M059J (cell line): ENCODE measurements around the gene MYOZ2. TPM values are rescaled to one million over a fixed set of nuclear protein-coding genes. Genes with fewer than 3 reads are reported as not detected.
"Not testable (repeated sequence)": the region's sequence is repeated elsewhere in the genome, so short reads cannot be mapped to it uniquely, and the experiment has no call there.

ENCODE experiments used
- DNase-seq: peaks from one replicate; pipeline ENCODE4 v3.0.0-alpha.2; 2012; ENCODE audit warnings: low read depth
- total RNA-seq: library from RNA; depleted of rRNA; stranded (reverse); fragments of >200 nt; shearing (Covaris generic); gene quantifications from 2 replicates; pipeline ENCODE4 v1.2.3, GENCODE V29; 2014

MYOZ2 gene
- total RNA-seq, 1 experiment from 2014 or later, result not detected

- no peak for DNase-seq
Observed at GRCh38 chr4:119128148-119128547, 7.5 kb upstream of the MYOZ2 start.

DNA sequence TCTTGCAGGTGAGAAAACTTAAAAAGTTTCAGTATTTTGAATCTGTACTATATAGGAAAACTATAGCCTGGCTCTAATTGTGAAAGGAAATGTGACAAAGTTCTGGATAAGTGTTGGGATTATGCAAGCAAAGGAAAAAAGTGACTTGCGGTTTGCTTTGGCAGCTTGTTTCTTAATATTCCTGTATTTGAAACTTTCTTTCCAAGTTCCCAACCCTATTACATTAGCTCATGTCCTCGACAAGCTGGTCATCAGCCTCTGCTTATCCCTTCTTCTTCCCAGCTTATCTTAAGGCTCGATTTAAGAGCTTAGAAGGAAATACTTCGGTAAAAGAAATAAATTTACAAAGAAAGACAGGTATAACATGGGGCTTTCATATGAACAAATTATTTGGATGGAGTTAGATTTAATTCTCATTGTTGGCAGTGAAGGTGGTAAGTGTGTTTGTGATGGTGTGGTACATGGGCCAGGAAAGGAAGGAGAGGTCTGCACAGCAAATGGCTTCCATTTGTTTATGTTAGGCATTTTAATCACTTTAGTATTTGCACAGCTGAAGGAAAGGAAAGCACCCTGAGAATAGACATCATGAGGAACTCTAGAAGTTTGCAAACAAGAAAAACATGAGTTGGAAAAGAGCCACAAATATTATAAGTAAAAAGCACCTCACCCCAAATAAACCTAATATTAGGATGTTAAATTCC, 5.1 kb upstream of the MYOZ2 start:
- DNase-seq, result no peak

DNA sequence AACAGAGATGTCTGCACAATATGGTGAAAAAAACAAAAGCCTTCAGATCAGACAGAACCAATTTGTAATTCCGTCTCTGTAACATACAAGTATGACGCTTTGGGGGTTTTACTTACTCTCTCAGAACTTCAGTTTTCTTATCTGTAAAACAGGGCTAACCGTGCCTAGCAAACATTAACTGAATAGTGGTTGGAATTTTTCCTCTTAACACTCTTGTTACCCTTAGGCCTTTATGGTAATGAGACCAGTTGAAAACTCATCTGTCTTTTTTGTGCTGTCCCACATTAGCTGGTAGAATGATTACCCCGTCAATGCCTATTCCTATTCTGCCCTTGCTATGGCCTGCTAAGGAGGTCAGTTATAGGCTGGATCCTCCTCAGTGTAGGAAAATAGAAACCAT, 4.5 kb upstream of the MYOZ2 start:
- no peak for DNase-seq

DNA sequence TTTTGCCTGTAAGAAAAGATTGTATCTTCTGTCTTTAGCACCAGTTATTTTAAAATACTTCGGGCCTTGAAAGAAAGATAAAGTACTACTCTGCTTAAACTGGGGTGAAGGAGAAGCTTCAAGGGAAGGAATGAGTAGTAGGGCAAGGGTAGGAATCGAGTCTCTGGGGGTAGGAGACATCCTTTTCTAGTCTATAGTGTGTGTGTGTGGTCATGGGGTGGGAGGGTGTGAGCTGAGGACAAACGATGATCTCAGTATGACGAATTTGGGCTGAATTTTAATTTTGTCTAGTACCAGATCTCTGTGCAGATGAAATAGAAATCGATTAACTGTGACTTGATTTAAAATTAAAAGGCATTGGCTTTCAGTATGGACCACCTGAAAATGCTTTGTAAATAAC, 3.3 kb upstream of the MYOZ2 start:
- no peak for DNase-seq

GRCh38 chr4:119136546-119136945, 914 bp downstream of the MYOZ2 start:
- no peak for DNase-seq

GRCh38 chr4:119138046-119138445, 2.4 kb downstream of the MYOZ2 start:
- no peak for DNase-seq

GRCh38 chr4:119139311-119139710, 3.7 kb downstream of the MYOZ2 start:
- no peak for DNase-seq

DNA sequence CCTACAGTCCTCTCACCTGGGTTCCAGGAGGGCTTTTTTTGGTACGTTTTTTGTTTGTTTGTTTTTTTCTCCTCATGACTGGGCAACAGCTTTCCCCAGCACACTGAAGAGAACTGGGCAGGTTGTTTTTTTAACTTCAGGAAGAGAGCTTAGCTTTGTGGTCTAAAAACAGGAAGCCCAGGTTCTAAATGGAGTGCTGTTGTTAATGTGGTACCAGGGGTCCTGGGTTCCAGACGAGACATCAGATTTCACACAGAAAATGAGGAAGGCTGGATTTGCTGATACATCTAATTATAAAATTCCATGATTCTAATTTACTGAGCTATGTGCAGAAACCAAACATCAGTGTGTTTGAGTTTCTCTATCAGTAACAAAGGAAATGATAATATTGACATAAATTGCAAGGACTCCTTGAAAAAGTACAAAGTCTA, 4.2 kb downstream of the MYOZ2 start:
- no peak for DNase-seq

GRCh38 chr4:119141283-119141682, 5.7 kb downstream of the MYOZ2 start:
- DNase-seq, result not testable (repeated sequence)

DNA sequence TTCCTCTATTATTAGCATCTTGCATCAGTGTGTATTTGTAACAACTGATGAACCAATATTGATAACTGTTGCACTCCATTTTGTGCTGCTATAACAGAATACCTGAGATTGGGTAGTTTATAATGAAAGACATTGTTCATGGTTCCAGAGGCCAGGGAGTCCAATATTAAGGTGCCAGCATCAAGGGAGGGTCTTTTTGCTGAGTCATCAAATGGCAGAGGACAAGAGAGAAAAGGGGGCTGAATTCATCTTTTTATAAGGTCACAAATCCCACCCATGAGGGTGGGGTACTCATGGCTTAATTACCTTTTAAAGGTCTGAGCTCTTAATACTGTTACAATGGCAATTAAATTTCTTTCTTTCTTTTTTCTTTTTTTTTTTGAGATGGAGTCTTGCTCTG, 7.2 kb downstream of the MYOZ2 start:
- DNase-seq, result no peak

DNA sequence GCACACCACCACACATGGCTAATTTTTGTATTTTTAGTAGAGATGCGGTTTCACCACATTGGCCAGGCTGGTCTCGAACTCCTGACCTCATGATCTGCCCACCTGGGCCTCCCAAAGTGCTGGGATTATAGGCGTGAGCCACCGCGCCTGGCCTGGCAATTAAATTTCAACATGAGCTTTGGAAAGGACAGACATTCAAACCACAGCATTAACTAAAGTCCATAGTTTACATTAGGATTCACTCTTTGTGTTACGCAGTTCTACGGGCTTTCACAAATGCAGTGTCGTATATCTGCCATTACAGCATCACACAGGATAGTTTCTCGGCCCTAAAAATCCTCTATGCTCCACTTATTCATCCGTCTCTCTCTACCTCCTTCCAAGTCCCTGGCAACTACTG, 7.7 kb downstream of the MYOZ2 start:
- DNase-seq, result not testable (repeated sequence)

GRCh38 chr4:119149110-119149509, 13.5 kb downstream of the MYOZ2 start:
- DNase-seq, result no peak

GRCh38 chr4:119151161-119151560, 15.5 kb downstream of the MYOZ2 start:
- DNase-seq, result no peak

DNA sequence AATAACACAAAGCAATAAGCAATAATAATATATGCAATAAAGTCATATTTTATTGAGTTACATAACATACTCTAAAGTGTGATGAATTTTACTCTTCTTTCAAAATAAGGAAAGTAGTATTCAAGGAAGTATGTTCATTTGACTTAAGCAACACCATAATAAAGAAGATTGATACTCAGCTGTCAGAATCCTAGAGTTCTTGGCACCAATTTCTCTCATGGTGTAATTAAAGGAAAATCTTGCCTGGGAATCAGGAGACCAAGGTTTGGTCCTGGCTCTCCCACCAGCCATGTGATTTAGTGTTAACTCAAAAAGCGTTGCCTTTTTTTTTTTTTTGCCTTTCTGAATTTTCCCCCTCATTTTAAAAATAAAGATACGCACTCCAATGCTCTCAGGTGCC, 17.1 kb downstream of the MYOZ2 start:
- DNase-seq, result no peak

- no peak for DNase-seq
Observed at GRCh38 chr4:119162174-119162573, 26.5 kb downstream of the MYOZ2 start.

- no peak for DNase-seq
Observed at GRCh38 chr4:119165767-119166166, 30.1 kb downstream of the MYOZ2 start.

DNA sequence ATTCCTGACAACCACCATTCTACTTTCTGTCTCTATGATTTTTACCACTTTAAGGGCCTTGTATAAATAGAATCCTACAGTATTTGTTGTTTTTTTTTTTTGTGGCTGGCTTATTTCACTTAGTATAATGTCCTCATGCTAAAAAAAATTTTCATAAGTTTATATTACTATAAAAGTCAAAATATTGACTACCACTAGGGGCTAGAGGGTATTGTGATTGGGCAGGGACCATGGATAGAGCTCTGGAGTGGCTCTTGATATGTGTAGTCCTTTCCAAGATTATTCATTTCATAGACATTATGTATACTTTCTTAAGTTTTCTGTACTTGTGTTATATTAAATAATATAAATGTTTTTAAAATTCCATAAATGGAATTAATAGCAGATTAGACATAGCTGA, 34.6 kb downstream of the MYOZ2 start:
- no peak for DNase-seq

DNA sequence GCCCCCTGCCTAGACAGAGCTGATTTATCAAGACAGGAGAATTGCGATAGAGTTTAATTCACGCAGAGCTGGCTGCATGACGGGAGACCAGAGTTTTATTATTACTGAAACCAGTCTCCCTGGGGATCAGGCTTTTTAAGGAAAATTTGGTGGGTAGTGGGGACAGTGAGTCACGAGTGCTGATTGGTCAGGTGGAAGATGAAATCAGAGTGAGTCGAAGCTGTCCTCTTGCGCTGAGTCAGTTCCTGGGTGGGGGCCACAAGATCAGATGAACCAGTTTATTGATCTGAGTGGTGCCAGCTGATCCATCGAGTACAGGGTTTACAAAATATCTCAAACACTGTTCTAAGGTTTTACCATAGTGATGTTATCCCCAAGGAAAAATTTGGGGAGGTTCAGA, 36.6 kb downstream of the MYOZ2 start:
- DNase-seq, result peak; percentile 0

- DNase-seq, result not testable (repeated sequence)
Observed at GRCh38 chr4:119173729-119174361, 38.2 kb downstream of the MYOZ2 start.

- DNase-seq, result no peak
Observed at GRCh38 chr4:119179011-119179410, 43.4 kb downstream of the MYOZ2 start.

DNA sequence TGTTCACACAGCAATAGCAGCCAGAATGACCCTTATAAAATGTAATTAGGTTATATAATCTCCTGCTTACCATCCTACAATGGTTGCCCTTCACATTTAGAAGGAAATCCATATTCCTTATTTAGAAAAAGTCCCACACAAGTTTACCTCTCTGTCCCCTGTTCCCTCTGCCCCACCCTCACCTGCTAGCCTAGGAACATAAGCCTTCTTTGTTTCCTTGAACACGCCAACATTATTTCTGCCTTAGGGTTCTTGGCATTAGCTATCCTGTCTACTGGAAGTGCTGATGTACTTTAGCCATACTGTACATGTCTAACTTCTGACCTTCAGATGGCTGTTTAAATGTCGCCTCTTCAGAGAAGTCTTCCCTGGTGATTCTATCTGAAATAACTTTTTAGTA, 48.5 kb downstream of the MYOZ2 start:
- DNase-seq, result no peak

GRCh38 chr4:119189638-119190037, 54.0 kb downstream of the MYOZ2 start:
- DNase-seq, result no peak

DNA sequence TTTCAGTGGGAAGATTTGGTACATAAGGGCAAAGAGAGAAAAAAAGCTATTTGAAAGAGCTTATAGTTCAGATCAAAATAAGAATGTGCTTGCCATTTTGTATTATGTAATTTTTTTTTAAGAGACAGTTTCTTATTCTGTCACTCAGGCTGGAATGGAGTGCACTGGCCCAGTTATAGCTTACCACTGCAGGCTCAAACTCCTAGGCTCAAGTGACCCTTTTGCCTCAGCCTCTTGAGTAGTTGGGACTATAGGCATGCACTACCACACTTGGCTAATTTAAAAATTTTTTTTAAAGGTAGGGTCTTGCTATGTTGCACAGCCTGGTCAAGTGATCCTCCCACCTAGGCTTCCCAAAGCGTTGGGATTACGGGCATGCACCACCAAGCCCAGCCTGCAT, 54.7 kb downstream of the MYOZ2 start:
- DNase-seq, result no peak

DNA sequence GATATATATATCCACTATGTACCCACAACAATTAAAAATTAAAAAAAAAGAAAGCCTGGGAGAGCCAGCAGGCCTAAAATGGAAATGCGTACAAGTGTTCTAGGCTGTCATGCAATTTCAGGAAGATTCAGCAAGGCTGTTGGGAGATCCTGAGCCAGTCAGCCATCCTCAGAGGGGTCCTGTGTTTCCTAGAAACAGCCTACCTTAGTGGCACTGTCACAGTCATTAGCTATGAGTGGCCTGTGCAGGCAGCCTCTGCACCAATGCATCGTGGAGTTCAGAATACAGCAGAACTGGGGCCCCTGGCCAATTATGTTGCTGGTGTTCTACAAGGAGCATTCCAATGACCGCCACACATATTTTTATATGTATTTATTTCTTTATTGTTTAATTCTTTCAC, 55.9 kb downstream of the MYOZ2 start:
- no peak for DNase-seq
